Natural killer cell (primary cell): ENCODE measurements around the gene KLK10. TPM values are rescaled to one million over a fixed set of nuclear protein-coding genes. Genes with fewer than 3 reads are reported as not detected.

Experiments
- ATAC-seq, 3 donors: fragments of 150-1000 bp in 2 of 3; fragments of 200-7000 bp in 1 of 3; cut with Tn5 transposase; 1 replicate in 1 of 3; 2 replicates in 2 of 3; pipeline ENCODE4 v1.10.0; 2021; ENCODE audit warnings: mild to moderate bottlenecking in 2 of 3, moderate library complexity in 2 of 3
- DNase-seq, 2 donors: peaks; one replicate each; pipeline versions ENCODE4 v3.0.0 to v3.0.0-alpha.2; 2013 to 2021; ENCODE audit warnings: mixed read lengths in 1 of 2
- H3K27ac ChIP-seq: one replicate; pipeline ENCODE4 v1.5.1; 2013; ENCODE audit warnings: mild to moderate bottlenecking, low read length
- H3K27me3 ChIP-seq: one replicate; pipeline ENCODE4 v1.6.1; 2013; ENCODE audit warnings: low read length; ENCODE audit not compliant: control insufficient read depth, insufficient read depth
- H3K36me3 ChIP-seq: one replicate; pipeline ENCODE4 v1.6.1; 2013; ENCODE audit warnings: low read length; ENCODE audit not compliant: control insufficient read depth, insufficient read depth
- H3K4me1 ChIP-seq: one replicate; pipeline ENCODE4 v1.6.1; 2013; ENCODE audit warnings: low read length; ENCODE audit not compliant: control insufficient read depth, insufficient read depth
- H3K4me3 ChIP-seq: one replicate; pipeline ENCODE4 v1.5.1; 2013; ENCODE audit warnings: low read length
- H3K9me3 ChIP-seq: one replicate; pipeline ENCODE4 v1.6.1; 2013; ENCODE audit warnings: low read length; ENCODE audit not compliant: control insufficient read depth, insufficient read depth
- H3K27ac Mint-ChIP-seq, 2 donors: one replicate each; pipeline ENCODE4 v1.8.0; 2022; ENCODE audit warnings: mild to moderate bottlenecking in 2 of 2, mixed read lengths in 2 of 2, moderate library complexity in 1 of 2
- H3K27me3 Mint-ChIP-seq, 2 donors: one replicate each; pipeline ENCODE4 v1.8.0; 2022; ENCODE audit warnings: low read depth in 2 of 2, mixed read lengths in 2 of 2
- H3K36me3 Mint-ChIP-seq: one replicate; pipeline ENCODE4 v1.8.0; 2022; ENCODE audit warnings: mixed read lengths
- H3K4me1 Mint-ChIP-seq, 2 donors: one replicate each; pipeline ENCODE4 v1.8.0; 2022; ENCODE audit warnings: mixed read lengths in 2 of 2
- H3K4me3 Mint-ChIP-seq: one replicate; pipeline ENCODE4 v1.8.0; 2022; ENCODE audit warnings: mild to moderate bottlenecking, moderate library complexity, mixed read lengths
- H3K9me3 Mint-ChIP-seq, 2 donors: one replicate each; pipeline ENCODE4 v1.8.0; 2022; ENCODE audit warnings: mixed read lengths in 2 of 2
- CTCF ChIP-seq: fragments of 200-600 bp; IDR thresholded peaks from one replicate; pipeline ENCODE4 v1.8.0; 2022; ENCODE audit warnings: antibody characterized with exemption
- WGBS: methylation state at CpG from one replicate; pipeline ENCODE4 v1.1.7; 2013; ENCODE audit warnings: missing lambda C conversion rate; ENCODE audit not compliant: insufficient coverage; 5-methylcytosine and 5-hydroxymethylcytosine counted together
- intact Hi-C: fragments of 100-400 bp; cut with micrococcal nuclease; formaldehyde crosslinking; loops from one replicate; pipeline ENCODE4 v1.14.2; 2022
- total RNA-seq, 4 donors: library from RNA; stranded (reverse); fragments of 120-200 nt in 1 of 4; gene quantifications; one replicate each; pipeline versions ENCODE4 v1.2.3 to v1.2.4, GENCODE V29; 2013 to 2022

KLK10 gene
- total RNA-seq, 3 donors from 2014 or later (not counting 1 experiment from before 2014, with no cell fraction given), result not detected

- WGBS, result 89% methylated on average over 10 of the region's 11 CpGs
- TF ChIP-seq CTCF, result no peak
- H3K4me1 ChIP-seq, result no peaks in the 10 kb centered on the region
Measured at GRCh38 chr19:51044327-51044726, 24.8 kb upstream of the KLK10 start.

DNA sequence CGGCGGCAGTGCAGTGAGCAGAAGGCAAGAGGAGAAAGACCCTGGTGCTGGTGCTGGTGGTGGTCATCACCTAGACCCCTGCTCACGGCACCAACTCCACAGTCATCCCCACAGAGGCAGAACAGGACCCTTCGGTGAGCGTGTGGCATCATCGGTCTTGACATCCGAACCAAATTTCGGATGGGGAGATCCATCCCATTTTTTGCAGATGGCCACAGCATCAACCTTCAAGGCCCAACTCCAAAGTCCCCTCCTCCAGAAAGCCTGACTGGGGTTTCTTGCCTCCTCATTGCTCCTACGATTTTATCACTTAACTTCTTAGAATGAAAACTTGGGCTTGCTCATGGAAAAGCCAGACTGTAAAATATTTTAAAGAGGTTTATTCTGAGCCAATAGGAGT, 24.0 kb upstream of the KLK10 start:
- Mint-ChIP-seq H3K36me3 (no peaks in the 10 kb centered on the region), H3K27me3 (peaks cover 12 to 15% of the 10 kb centered on the region in 2 donors), H3K4me3 (no peak overlapping the region), H3K27ac (no peak overlapping the region), H3K4me1 (no peaks in the 10 kb centered on the region), H3K9me3 (no peaks in the 10 kb centered on the region)
- DNase-seq, result no peak
- no peaks in the 10 kb centered on the region for H3K4me1 ChIP-seq
- H3K27ac ChIP-seq, result no peak overlapping the region
- no peak for ATAC-seq
- H3K4me3 ChIP-seq, result no peak overlapping the region
- no peaks in the 10 kb centered on the region for H3K9me3 ChIP-seq
- H3K27me3 ChIP-seq, result no peaks in the 10 kb centered on the region
- H3K36me3 ChIP-seq, result no peaks in the 10 kb centered on the region
- TF ChIP-seq CTCF, result no peak
- WGBS, result 88% methylated on average over 8 of the region's 9 CpGs
- intact Hi-C loops, result no loop called here

More at GRCh38 chr19:51044327-51044726, 24.8 kb upstream of the KLK10 start:
- no peaks in the 10 kb centered on the region for H3K9me3 Mint-ChIP-seq
- peaks cover 12 to 15% of the 10 kb centered on the region in 2 donors for H3K27me3 Mint-ChIP-seq
- H3K4me3 Mint-ChIP-seq, result no peak overlapping the region
- Histone ChIP-seq H3K4me3 (no peak overlapping the region), H3K9me3 (no peaks in the 10 kb centered on the region), H3K36me3 (no peaks in the 10 kb centered on the region), H3K27ac (no peak overlapping the region), H3K27me3 (no peaks in the 10 kb centered on the region)
- DNase-seq (no peak), ATAC-seq (no peak)
- no peak overlapping the region for H3K27ac Mint-ChIP-seq
- H3K4me1 Mint-ChIP-seq, result no peaks in the 10 kb centered on the region
- intact Hi-C loops, result no loop called here
- no peaks in the 10 kb centered on the region for H3K36me3 Mint-ChIP-seq

DNA sequence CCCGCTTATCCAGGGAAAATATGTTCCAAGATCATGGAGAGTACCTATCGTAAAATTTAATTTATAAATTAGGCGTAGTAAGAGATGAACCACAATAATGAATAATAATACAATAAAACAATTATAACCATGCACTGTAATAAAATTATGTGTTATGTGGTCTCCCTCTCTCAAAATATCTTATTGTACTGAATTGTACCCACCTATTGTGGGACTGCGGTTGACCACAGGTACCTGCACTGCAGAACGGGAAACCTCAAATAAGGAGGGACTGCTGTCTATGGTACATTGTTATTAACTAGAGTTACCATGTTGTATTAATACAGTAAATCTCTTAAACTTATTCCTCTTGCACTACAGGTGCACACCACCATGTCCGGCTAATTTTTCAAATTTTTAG, 20.6 kb upstream of the KLK10 start:
- no peaks in the 10 kb centered on the region for H3K9me3 ChIP-seq

More for the DNA sequence above, 20.6 kb upstream of the KLK10 start:
- no peak overlapping the region for H3K4me3 ChIP-seq
- no peak for ATAC-seq
- Mint-ChIP-seq H3K4me3 (no peak overlapping the region), H3K27ac (no peak overlapping the region), H3K36me3 (no peaks in the 10 kb centered on the region), H3K27me3 (peaks cover 3 to 7% of the 10 kb centered on the region in 2 donors), H3K4me1 (no peaks in the 10 kb centered on the region), H3K9me3 (no peaks in the 10 kb centered on the region)
- no peaks in the 10 kb centered on the region for H3K36me3 ChIP-seq
- DNase-seq, result no peak
- no peak overlapping the region for H3K27ac ChIP-seq
- H3K4me1 ChIP-seq, result no peaks in the 10 kb centered on the region
- 87% methylated on average over 3 of the region's 6 CpGs for WGBS
- H3K27me3 ChIP-seq, result no peaks in the 10 kb centered on the region
- TF ChIP-seq CTCF, result no peak
- intact Hi-C loops, result no loop called here
